ENCODE results near the gene ZSCAN18.

ZSCAN18 gene

DNA sequence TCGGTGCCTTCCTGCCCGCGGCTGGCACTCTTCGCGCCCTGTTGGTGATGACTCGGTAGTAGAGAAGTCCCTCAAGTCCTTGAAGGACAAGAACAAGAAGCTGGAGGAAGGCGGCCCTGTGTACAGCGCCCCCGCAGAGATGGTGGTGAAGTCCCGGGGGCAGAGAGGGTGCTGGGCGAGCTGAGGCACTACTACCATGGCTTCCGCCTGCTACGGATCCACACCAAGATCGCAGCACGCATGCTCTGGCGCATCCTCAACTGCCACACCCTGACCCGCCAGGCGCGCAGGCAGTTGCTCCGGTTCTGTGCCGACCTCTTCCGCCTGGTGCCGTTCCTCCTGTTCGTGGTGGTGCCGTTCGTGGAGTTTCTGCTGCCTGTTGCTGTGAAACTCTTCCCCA lies 53.1 kb downstream of the ZSCAN18 start:
- DNase-seq (ENCODE audit: low read depth in 2 of 2): no peak

DNA sequence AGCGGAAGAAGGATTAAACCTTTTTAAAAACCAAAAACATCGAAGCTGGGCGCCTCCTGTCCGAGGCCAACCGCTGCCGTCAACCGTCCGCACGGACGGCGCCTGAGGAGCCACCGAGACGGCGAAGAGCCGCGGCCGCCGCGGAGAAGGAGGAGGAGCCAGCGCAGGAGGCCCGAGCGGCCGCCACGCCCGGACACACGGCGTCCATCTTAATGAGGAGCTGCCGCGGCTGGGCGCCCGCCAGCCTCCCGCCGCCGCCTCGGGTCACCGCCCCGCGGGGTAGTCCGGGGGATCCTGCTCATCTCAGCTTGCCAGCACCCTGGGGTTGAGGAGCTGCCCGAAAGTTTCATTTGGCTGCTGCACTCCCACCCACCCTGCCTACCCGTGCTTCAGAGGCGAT lies 53.6 kb downstream of the ZSCAN18 start:
- no peak for DNase-seq (ENCODE audit: low read depth in 2 of 2)

- DNase-seq (ENCODE audit: low read depth in 2 of 2): no peak
Measured at GRCh38 chr19:58042495-58043340, 55.3 kb downstream of the ZSCAN18 start.

- no peak for DNase-seq (ENCODE audit: low read depth in 2 of 2)
Measured at GRCh38 chr19:58040751-58041525, 57.1 kb downstream of the ZSCAN18 start.

- no peak for DNase-seq (ENCODE audit: low read depth in 2 of 2)
Measured at GRCh38 chr19:58038688-58039204, 59.3 kb downstream of the ZSCAN18 start.

GRCh38 chr19:58037927-58038687 lies 59.9 kb downstream of the ZSCAN18 start:
- DNase-seq (ENCODE audit: low read depth in 2 of 2): no peak

GRCh38 chr19:58035863-58036262 lies 62.2 kb downstream of the ZSCAN18 start:
- no peak for DNase-seq (ENCODE audit: low read depth in 2 of 2)

DNA sequence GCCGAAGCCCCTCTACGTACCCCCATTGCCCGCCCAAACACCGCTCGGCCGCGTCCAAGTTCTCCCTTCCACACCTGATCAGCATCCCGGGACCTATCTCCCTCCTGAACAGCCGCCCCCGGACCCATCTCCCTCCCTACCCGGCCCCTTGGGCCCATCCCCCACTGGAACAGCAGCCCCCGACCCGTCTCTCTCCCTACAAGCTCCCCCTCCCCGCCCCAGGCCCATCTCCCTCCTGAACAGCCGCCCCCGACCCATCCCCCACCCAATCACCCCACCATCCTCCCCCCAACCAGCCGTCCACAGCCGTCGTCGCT lies 63.6 kb downstream of the ZSCAN18 start:
- DNase-seq (ENCODE audit: low read depth in 2 of 2): no peak
